Stimulated activated CD4-positive, alpha-beta T cell treated with anti-CD3 and anti-CD28 coated beads, Interleukin-12 subunit alpha, Interleukin-12 subunit beta, amount 100 ng/mL, for 4 hours (primary cell): ENCODE data around the gene LPP.
"Not testable (repeated sequence)": the region's sequence is repeated elsewhere in the genome, so short reads cannot be mapped to it uniquely, and the experiment has no call there.

Experiments
- DNase-seq: peaks from one replicate; pipeline ENCODE4 v3.0.0-alpha.2; 2020

Gene LPP

DNA sequence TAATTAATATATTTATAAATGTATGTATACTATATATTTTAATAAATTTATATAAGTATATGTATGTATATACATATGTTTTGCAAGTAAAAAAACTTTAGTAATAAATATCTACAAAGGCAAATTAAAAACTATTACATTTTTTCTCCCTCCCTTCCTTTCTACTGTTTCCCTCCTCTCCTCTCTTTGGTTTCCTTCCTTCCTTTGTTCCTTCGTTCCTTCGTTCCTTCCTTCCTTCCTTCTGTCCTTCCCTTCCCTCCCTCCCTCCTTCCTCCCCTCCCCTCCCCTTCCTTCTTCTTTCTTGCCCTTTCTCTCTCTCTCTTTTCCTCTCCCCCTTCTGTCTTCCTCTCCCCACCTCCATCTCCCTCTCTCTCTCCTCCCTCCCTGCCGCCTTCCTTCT, 423.6 kb downstream of the LPP start:
- DNase-seq: no peak

DNA sequence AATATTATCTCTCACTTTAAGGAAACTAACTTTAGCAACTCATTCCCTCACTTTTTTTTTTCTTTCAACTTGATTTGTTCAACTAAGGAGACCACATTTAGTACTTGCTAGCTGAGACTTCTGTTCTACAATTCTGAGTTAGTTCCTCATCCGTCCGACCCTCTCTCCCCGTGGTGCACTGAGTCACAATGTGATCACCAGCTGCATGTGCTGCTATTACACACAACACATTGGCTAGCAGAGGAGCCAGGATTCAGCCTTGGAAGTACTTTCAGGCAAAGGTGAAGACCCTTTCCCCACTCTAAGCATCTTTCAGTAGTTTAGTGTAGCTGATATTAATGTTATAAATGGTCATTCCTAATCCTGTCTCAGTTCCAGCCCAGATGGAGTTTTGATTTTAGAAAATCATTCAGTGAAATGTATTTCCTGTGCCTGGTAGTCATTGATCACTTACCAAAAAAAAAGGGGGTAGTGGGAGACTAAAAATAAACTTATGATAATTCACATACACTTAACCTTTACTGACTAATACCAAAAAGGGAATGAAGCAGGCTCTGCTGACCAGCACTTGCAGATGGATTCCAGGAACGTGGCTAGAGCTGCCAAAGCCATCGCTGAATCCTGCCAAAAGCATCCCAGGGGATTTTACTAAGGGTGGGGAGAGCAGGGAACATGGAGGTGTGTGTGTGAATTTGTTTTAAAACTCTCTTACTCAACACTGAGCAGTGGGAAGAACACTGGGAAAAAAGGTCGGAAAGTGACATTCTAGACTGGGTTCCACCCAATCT, 424.8 kb downstream of the LPP start:
- no peak for DNase-seq

DNA sequence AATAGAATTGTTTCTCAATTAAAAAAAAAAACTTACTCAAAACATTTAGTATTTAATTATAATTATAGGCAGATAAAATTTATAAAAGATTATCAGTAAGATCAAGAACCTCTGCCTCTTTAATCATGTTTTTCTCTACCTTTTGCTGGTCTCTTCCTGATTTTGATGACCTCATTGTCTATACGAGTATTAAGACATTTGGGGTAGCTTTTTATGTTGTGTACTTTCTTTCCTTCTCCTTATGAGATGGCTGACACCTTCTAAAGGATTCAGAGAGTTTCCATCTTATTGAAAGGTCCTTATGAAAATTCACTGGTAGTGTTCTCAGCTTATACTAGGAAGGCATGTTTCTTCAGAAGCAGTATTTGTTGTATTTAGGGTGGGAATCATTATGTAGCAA, 426.3 kb downstream of the LPP start:
- no peak for DNase-seq

DNA sequence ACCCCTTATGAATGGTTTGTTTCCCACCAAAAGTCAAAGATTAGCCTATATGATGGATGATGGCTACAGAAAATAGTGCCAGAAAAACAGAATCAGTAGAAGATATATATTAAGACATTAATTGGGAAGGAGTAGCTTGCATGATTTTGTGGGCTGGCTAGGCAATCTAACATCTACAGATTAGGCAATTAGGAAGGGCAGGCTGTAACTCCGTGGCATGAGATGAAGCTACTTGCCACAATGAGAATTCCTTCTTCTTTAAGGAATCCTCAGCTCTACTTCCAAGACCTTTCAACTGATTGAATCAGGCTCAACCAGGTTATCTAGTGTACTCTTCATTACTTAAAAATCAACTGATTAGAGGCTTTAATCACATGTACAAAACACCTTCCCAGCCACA, 426.7 kb downstream of the LPP start:
- DNase-seq: no peak

DNA sequence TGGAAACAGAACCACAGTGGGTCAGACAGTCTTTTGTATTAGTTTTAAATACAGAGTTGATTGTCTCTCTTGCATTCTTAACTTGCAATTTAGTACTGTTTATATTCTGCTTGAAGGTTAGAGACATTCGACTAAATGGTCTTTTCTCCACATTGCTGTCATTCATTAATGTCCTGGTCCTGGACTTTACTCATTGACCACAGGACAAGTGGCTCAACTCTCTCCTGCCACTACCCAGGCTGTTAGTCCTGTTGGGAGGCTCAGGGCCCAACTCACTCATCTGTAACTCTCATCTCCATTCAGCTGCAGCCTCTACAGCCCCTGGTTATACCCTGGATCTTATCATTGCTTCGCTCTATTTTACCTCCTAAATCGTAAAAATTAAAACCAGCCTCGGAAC, 427.4 kb downstream of the LPP start:
- no peak for DNase-seq

DNA sequence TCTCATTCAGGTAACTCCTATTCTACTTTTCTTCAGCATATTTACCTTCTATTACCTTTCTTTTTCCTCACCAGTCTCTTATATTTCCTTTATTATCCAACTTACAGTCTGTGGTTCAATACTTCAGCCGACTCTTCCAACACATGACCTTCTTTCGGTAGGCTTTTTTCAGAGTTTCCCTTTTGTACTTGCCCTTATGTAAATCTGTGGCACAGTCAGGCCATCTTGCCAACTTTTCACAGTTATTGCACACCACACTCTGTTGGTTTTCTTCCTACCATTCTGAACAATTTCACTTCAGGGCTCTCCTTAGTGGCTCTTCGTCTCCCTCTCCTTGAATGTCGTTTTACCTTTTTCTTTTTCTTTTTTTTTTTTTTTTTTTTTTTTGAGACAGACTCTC, 427.8 kb downstream of the LPP start:
- no peak for DNase-seq

DNA sequence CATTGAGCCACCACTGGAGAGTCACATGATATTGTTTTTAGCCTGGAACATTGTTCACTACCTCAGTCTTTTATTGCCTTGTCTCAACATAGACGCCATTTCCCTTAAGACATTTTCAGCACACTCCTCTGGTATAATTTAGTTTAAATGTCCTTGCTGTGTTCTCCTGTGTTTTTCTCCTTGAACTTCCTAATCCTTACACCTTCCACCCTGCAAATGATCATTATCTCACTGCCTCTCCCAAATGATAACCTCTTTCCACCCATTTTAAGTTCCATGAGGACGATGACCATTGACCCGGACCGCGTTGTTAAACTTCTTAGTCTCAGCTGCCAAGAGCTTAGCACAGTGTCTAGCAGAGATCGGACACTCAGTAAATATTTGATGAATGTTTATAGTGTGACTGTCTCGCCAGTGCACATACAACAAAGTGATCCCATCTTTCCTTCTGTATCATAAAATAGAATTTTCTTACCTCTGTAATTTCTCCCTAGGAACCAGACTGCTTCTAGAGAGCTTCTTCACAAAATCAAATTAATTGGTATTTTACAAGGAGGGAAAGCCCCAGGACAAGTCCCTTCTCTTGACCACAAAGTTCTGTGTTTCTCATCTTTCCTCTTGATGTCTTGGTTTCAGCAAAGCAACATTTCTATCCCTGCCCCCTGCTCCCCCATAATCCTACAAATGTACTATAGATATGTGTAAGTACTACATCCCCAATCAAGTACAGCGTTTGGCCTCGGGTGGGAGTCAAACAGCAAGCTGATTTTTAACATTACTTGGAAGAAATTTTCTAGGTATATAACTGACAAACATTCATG, 429.6 kb downstream of the LPP start:
- DNase-seq: peak; percentile 21

GRCh38 chr3:188584162-188584529, 430.2 kb downstream of the LPP start:
- DNase-seq: no peak

DNA sequence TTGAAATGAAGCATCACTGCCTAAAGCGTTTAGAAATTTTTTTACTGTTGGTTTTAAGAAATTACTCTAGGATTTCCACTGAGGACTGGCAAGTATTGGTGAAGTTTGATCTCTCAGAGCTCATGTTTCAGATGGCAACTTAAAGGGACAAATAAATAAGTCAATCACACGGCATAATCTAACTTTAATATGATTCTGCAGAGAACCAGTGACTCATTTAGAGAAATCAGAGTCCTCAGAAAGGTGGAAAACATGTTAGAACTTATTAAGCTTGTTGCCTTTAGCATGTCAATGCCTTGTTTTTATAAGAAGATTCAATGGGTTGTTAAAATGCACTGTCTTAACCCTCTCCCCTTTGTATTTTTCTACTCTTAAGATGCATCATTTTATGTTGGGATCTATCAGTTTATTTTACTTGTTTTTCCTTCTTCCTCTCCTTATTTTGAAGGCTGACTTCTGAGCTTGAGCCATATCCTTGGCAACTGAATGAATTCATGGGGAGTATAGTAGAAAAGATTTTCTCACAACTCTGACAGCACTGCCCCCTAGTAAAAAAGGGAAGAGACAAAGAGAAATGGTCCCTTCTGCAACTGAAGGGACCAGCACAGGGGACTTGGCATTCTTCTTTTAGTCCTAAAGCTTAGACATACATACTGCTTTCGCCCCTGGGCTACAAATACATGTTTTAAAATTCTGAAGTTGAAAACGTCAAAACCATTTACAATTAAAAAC, 431.2 kb downstream of the LPP start:
- no peak for DNase-seq

DNA sequence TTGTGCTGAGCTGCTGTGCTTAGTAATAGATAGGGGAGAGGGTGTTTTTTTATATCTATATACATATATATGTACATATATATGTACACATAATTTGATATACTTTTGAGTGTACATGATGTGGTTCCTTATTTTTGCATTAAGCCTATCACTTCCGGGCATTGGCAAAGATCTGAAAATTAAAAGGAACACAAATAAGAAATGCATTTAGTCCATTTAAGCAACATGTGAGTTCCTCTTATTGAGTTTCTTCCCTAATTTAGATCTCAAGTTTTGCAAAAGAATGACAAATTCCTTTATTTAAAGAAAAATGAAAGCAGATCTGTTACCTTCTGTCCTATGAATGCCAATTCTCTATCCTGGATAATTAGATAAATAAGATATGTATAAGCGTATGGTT, 435.1 kb downstream of the LPP start:
- DNase-seq: no peak

DNA sequence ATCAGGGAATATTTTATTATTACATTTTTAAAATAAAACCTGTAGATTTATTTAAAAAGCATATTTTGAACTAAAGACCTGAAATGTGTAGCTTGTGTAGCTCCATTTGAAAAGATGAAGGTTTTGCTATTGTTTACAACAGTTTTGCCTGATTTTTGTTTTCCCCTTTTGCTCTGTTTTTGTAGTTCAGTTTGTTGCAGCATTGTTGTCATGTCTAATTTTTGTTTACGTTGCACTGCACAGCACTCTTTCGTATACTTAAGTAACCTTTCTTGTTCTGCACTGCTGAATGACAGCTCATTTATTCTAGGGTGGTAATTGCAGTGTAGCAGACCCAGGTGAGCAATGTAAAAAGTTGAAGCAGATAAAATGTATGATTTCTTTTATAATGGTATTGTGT, 435.8 kb downstream of the LPP start:
- no peak for DNase-seq

GRCh38 chr3:188590557-188590956, 436.6 kb downstream of the LPP start:
- DNase-seq: no peak

- no peak for DNase-seq
Measured at GRCh38 chr3:188594139-188594538, 440.2 kb downstream of the LPP start.

- no peak for DNase-seq
Measured at GRCh38 chr3:188595890-188596376, 442.0 kb downstream of the LPP start.

DNA sequence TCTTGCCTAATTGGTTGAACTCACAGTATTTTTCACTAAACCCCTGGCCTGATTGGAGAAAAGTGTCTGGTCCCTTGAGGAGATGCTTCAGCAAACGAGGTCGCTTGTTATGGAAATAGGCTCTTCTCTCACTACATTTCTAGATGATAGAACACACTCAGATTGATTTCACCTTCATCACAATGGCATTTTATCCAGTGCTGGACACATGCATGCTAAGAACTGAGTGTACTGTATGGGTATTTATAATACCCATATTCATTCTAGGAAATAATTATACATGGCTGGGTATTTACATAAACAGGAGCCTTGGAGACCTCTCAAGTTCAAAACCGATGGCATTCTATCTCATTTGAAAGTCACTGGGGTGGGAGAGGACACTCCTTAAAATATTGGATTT, 444.9 kb downstream of the LPP start:
- DNase-seq: no peak

DNA sequence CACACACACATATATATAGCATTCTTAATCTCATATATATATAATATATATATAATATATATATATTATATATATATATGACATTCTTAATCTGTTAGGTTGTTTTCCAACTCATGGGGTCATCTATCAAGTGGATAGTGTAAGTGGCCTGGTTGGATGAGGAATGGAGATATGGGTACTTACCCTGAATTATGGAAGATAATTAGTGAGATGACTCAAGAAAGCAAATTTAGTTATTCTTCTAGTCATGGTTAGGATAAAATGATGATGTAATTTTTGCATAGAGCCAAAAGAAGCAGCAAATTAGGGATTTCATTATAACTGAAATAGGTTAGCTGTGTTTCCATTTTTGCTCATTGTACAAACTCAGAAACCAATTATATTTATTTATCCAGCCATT, 448.2 kb downstream of the LPP start:
- no peak for DNase-seq

DNA sequence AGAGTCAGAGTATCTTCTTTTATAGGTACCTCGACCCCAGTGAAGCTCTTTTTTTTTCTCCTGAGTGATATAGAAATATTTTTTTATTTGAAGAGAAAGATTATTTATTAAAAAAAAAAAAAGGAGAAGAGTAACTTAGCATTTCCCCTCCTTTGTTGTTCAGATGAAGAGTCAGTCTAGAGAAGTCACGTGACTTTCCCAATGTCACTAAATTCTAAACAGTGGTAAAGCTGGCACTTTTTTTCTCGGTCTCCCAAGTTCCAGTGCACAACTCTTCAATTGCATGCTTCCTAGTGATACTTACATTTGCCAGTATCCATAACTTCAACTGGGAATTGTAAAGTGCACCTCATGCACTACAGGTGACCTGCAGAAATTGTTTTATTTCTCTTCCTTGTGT, 448.7 kb downstream of the LPP start:
- no peak for DNase-seq

DNA sequence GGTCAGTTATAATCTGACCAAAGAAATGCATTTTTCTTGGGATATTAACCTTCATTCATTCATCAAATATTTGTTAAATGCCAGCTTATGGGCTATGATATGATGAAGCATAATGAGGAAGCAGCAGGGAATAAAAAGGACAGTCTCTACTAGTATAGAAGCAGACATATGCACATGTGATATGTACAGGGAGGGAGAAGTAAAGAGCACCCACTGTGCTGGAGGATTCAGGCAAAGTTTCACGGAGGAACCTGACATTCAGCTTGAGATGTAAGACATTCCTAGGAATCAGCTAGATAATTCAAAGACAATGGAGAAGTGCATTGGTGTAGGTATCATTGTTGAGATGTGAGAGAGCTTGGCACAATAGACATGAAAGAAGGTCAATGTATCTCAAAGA, 450.7 kb downstream of the LPP start:
- DNase-seq: no peak

GRCh38 chr3:188605231-188605630, 451.3 kb downstream of the LPP start:
- no peak for DNase-seq

DNA sequence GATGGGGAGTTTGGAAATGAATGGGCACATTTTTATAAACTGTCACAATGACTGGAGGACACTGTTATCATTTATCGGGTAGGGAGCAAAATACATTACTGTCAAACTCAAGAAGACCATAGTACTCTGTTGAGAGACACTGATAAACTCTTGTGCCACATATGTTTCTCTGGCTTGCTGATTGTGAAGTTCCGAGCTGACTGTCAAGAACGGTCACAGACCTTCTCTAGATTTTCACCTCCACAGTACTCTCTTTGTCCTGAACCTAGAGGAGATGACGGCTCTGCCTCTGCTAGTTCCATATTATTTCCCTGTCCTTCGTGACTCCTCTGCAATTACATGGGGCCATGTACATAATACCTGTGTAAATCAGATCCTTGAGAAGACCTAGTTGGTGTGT, 451.9 kb downstream of the LPP start:
- no peak for DNase-seq

DNA sequence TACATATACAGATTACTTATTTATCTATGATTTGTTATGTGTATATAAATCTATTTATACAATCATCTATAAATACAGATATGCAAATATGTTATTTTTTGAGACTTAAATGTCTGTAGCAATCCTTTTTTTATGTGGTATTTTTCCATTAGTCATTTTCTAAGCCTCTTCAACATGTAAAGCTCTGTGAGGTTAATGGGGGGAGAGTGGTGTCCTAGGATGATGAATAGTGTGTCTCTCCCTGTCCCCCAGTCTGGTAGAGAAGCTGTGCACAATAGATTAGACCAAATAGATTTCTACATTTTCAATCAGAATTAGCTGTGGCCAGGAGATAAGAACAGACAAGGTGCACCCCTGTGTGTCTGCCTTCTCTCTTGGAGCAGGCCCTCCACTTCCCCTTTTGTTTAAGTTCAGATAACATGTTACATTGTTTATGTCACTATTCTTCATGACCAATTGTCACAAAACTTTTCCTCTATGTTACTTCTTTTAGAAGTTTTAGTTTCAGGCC, 453.9 kb downstream of the LPP start:
- no peak for DNase-seq

DNA sequence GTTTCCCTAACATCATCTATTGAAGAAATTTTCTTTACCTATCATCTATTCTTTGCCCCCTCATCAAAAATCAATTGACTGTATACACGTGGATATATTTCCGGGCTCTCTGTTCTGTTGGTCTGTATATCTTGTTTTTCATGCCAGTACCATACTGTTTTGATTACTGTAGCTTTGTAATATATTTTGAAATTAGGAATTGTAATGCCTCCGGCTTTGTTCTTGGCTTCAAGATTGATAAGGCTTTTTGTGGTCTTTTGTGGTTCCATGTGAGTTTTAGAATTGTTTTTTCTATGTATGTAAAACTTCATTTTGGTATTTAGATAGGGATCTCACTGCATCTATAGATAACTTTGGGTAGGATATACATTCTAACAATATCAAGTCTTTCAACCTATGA, 454.4 kb downstream of the LPP start:
- DNase-seq: no peak

DNA sequence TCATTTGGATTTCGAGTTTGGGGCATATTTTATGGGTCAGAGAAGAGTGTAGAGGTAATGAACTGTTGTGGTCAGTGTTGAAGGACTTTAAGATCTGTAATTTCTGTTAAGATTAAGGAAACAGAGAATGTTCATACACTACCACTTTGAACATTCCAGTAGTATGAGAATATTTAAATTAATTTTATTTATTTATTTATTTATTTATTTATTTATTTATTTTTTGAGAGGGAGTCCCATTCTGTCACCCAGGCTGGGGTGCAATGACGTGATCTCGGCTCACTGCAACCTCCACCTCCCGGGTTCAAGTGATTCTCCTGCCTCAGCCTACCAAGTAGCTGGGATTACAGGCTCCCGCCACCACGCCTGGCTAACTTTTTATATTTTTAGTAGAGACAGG, 459.8 kb downstream of the LPP start:
- not testable (repeated sequence) for DNase-seq

GRCh38 chr3:188617270-188617669, 463.3 kb downstream of the LPP start:
- no peak for DNase-seq
